ENCODE data around the gene EIF2S1. TPM values are rescaled to one million over a fixed set of nuclear protein-coding genes. Genes with fewer than 3 reads are reported as not detected.
"Not testable (repeated sequence)": the region's sequence is repeated elsewhere in the genome, so short reads cannot be mapped to it uniquely, and the experiment has no call there.

The EIF2S1 gene
- total and polyA plus RNA-seq, 2 experiments from 2014 or later = 121 to 170 TPM

GRCh38 chr14:67408122-67408801 is 48.1 kb downstream of the EIF2S1 start:
- peaks cover 31% of the 10 kb centered on the region for H3K27me3 ChIP-seq (ENCODE audit: insufficient read depth)
- not testable (repeated sequence) for H3K79me2 ChIP-seq (replicated peaks; ENCODE audit: insufficient read depth)

GRCh38 chr14:67409461-67409860 is 49.3 kb downstream of the EIF2S1 start:
- TF ChIP-seq EZH2 (IDR thresholded peaks at IDR 0.05; ENCODE audit: low read depth, unreplicated experiment) (no peak), POLR2AphosphoS5 (IDR thresholded peaks at IDR 0.05; ENCODE audit: low read depth) (no peak), STAT1 (IDR thresholded peaks at IDR 0.05; ENCODE audit: unreplicated experiment) (no peak), ZNF462 (CRISPR knock-in tag; IDR thresholded peaks at IDR 0.05) (no peak), CREB1 (CRISPR knock-in tag; IDR thresholded peaks at IDR 0.05; ENCODE audit: low read depth) (no peak), REST (IDR thresholded peaks at IDR 0.05; ENCODE audit: unreplicated experiment) (no peak)
- peaks cover 29% of the 10 kb centered on the region for H3K27me3 Mint-ChIP-seq (ENCODE audit: insufficient read depth, low read depth, poor library complexity)
- no peak for DNase-seq (ENCODE audit: low spot score)
- H3K4me2 ChIP-seq = no peak overlapping the region
- H3K4me1 Mint-ChIP-seq = peaks cover 16% of the 10 kb centered on the region
- H3K4me3 Mint-ChIP-seq = no peak overlapping the region; the same call in 2 of the 3 replicates
- no peaks in the 10 kb centered on the region for H3K79me2 ChIP-seq (replicated peaks; ENCODE audit: insufficient read depth)
- no peak overlapping the region for H2AFZ ChIP-seq
- H3F3A ChIP-seq (replicated peaks; ENCODE audit: low read depth) = no peaks in the 10 kb centered on the region
- no peak overlapping the region for H3K4me3 ChIP-seq
- H3K27ac ChIP-seq (ENCODE audit: low read depth) = no peak overlapping the region
- peaks cover 37% of the 10 kb centered on the region for H3K27me3 ChIP-seq (ENCODE audit: insufficient read depth)
- H3K27ac Mint-ChIP-seq = no peak overlapping the region
- no peaks in the 10 kb centered on the region for H3K9me2 ChIP-seq (ENCODE audit: insufficient read depth)
- peaks cover 6% of the 10 kb centered on the region; the same call in 1 of the 2 replicates for H3K4me1 ChIP-seq (ENCODE audit: insufficient read depth)
- no peaks in the 10 kb centered on the region for H3K36me3 ChIP-seq (ENCODE audit: insufficient read depth)
- H3K9me3 Mint-ChIP-seq = no peaks in the 10 kb centered on the region
- ATAC-seq = no peak
- no peaks in the 10 kb centered on the region for H4K20me1 ChIP-seq (replicated peaks; ENCODE audit: insufficient read depth)
- no peaks in the 10 kb centered on the region for H3K36me3 Mint-ChIP-seq (ENCODE audit: low read depth)

More at GRCh38 chr14:67408122-67408801, 48.1 kb downstream of the EIF2S1 start:
- not testable (repeated sequence) for H3F3A ChIP-seq (replicated peaks; ENCODE audit: low read depth); H2AFZ ChIP-seq; H3K9me3 Mint-ChIP-seq; H4K20me1 ChIP-seq (replicated peaks; ENCODE audit: insufficient read depth); H3K36me3 Mint-ChIP-seq (ENCODE audit: low read depth); H3K4me3 Mint-ChIP-seq; H3K4me3 ChIP-seq; H3K36me3 ChIP-seq (ENCODE audit: insufficient read depth); H3K4me2 ChIP-seq; H3K27ac Mint-ChIP-seq; DNase-seq (ENCODE audit: low spot score); H3K27ac ChIP-seq (ENCODE audit: low read depth); H3K9me2 ChIP-seq (ENCODE audit: insufficient read depth); ATAC-seq; H3K4me1 ChIP-seq (ENCODE audit: insufficient read depth)
- peaks cover 16% of the 10 kb centered on the region for H3K4me1 Mint-ChIP-seq
- peaks cover 29% of the 10 kb centered on the region for H3K27me3 Mint-ChIP-seq (ENCODE audit: insufficient read depth, low read depth, poor library complexity)

Measured in GM23338 (cell line).